HG03432 (cell line): Measurements from ENCODE around the gene CACNA1B.
A peak's percentile ranks its signal among the peaks of the same experiment; 100 is the strongest.
"Not testable (repeated sequence)": the region's sequence is repeated elsewhere in the genome, so short reads cannot be mapped to it uniquely, and the experiment has no call there.

Source experiments
- ATAC-seq: cut with Tn5 transposase; IDR thresholded peaks from one replicate; pipeline ENCODE4 v1.9.1; 2021; ENCODE audit warnings: mild to moderate bottlenecking, moderate library complexity; ENCODE audit not compliant: unreplicated experiment

CACNA1B gene

DNA sequence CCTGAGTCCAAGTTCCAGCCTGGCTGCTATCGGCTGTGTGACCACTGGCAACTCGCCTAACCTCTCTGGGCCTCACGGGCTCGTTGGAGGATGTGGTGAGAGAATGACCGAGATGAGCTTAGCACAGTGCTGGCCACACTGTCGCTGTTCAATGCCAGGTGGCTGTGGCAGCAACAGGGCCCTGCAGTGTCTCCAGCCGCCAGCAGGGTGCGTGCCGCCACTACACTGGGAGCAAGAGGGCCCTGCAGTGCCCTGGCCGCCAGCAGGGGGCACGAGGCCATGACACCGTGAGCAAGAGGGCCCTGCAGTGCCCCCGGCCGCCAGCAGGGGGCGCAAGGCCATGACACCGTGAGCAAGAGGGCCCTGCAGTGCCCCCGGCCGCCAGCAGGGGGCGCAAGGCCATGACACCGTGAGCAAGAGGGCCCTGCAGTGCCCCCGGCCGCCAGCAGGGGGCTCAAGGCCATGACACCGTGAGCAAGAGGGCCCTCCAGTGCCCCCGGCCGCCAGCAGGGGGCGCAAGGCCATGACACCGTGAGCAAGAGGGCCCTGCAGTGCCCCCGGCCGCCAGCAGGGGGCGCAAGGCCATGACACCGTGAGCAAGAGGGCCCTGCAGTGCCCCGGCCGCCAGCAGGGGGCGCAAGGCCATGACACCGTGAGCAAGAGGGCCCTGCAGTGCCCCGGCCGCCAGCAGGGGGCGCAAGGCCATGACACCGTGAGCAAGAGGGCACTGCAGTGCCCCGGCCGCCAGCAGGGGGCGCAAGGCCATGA is 248.7 kb downstream of the CACNA1B start:
- ATAC-seq, result peak; percentile 75

DNA sequence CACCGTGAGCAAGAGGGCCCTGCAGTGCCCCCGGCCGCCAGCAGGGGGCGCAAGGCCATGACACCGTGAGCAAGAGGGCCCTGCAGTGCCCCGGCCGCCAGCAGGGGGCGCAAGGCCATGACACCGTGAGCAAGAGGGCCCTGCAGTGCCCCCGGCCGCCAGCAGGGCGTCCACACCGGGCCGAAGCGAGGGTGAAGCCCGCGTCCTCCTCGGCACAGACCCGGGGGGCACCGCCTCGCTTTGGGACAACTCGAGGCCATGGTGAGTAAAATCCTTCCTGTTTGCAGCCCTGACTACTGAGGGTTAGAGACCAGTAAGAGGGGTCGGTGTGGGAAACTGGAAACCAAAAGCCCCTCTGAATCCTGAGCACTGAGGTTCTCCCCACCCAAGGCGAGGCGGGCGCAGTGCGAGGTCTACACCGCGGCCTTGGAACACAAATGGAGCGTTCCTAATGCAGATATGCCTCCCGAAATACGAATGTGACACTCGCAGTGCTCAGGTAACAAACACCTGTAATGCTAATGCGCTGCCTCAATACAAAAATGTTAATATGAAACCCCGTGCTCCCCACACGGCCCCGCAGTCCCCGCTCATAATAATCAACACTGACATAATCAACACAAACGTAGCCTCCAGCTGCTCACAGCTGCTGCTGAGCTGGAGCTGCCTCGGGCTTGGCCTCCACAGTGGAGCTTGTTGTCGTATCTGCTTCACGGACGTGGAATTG is 249.4 kb downstream of the CACNA1B start:
- peak; percentile 59 for ATAC-seq

DNA sequence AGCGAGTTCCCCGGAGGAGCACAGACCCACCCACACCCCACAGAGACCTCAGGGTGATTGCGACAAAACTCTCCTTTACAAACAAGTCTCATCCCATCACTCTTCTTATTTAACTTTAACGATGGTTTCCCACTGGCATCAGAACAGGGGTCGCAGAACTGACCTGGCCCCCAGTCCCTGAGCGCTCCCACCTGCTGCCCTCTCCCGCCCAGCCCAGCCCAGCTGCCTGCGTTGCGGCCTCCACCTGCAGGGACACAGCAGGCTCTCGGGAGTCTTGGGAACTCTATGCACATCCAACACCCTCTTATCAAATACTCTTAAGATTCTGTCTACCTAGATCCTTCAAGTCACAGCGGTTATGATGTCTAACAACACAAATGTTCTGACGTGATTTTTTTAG is 250.4 kb downstream of the CACNA1B start:
- ATAC-seq, result not testable (repeated sequence)

- ATAC-seq, result not testable (repeated sequence)
Measured at GRCh38 chr9:138129318-138129717, 251.7 kb downstream of the CACNA1B start.

GRCh38 chr9:138132946-138133705 is 255.5 kb downstream of the CACNA1B start:
- ATAC-seq, result not testable (repeated sequence)

DNA sequence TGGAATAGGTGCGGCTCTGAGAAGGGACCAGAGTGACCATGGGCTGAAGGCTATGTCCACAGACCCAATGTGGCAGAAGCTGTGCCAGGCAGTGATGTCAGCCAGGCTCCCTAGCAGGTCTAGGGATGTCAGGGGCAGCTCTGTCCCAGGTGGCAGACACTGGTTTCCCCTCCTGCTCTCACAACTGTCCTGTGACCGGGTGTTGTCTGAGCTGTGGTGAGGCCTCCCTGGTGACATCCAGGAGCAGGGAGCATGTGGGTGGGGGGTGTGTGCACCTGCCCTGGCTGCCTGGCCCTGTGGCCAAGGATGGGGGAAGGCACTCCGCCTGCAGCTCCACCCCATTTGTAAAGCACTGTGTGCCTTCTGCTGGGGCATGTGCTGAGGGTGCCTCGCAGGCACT is 257.0 kb downstream of the CACNA1B start:
- not testable (repeated sequence) for ATAC-seq

DNA sequence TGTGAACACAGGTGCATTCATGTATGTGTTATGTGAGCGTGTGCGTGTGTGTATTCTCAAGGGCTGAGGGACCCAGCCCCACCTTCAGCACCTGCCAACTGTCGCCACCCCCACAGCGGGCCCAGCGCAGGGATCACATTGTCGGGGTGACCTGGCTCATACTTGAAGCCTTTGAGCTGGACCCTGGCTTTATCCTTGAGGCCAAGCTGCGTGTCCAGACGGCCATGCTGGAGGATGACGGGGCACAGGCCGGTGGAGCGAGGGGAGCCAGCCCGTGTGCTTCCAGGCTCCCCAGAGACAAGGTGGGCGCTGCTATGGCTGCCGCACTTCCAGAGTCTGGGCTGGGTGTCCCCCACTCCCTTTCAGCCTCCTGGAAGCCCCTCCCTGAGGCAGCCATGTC is 261.5 kb downstream of the CACNA1B start:
- ATAC-seq, result not testable (repeated sequence)

- ATAC-seq, result not testable (repeated sequence)
Measured at GRCh38 chr9:138140980-138141379, 263.4 kb downstream of the CACNA1B start.

- ATAC-seq, result not testable (repeated sequence)
Measured at GRCh38 chr9:138142528-138143244, 265.1 kb downstream of the CACNA1B start.

GRCh38 chr9:138143491-138143890 is 265.9 kb downstream of the CACNA1B start:
- not testable (repeated sequence) for ATAC-seq

DNA sequence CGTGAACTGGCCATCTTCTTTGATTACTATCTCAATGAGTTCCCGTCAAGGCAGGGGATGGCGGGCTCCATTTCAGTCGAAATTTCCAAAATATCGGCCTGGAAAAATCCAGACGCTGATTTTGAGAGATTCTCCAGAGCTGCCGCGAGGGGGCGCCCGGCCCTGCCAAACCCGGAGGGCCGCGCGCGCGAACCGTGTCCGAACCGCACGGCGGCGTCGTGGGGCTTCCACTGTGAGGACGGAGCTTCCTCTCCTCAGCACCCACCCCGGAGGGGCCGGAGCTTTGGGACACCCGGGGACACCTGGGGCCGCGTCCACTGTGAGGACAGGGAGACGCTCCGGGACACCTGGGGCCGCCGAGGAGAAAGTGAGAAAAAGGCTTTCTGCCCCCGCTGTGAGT is 270.0 kb downstream of the CACNA1B start:
- ATAC-seq, result not testable (repeated sequence)

- ATAC-seq, result not testable (repeated sequence)
Measured at GRCh38 chr9:138149672-138150656, 272.4 kb downstream of the CACNA1B start.

- not testable (repeated sequence) for ATAC-seq
Measured at GRCh38 chr9:138155788-138156187, 278.2 kb downstream of the CACNA1B start.

DNA sequence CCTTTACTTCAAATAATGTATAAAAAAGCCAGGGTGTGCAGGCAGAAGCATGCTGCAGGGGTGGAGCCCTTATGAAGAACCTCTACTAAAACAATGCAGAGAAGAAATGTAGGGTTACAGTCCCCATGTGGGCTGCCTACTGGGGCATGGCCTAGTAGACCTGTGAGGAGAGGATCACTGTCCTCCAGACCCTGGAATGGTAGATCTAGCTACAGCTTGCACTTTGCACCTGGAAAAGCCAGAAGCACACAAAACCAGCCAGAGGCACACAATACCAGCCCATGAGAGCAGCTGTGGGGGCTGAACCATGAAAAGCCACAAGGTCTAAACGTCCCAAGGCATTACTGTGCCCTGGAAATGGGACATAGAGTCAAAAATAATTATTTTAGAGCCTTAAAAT is 289.2 kb downstream of the CACNA1B start:
- not testable (repeated sequence) for ATAC-seq
